Measurements from ENCODE around the gene HOTAIR.

The HOTAIR gene

GRCh38 chr12:53984901-53985691 lies 10.3 kb upstream of the HOTAIR start, which contains the start of gene HOXC10:
HOXC10 (plus strand) TSS chr12:53985146; CDS start chr12:53985260, 114 bp downstream.
- H3K9me3 Mint-ChIP-seq = no peaks in the 10 kb centered on the region
- H3K27ac Mint-ChIP-seq = peak within 1 kb of the TSS; percentile 95 to 100 (median 97)
- peaks cover 44% of the 10 kb centered on the region for H3K4me1 Mint-ChIP-seq
- peak within 1 kb of the TSS; percentile 95 to 99 (median 96) for H3K4me3 Mint-ChIP-seq
- peaks cover 100% of the 10 kb centered on the region for H3K27me3 Mint-ChIP-seq (ENCODE audit: low read depth)
- H3K36me3 Mint-ChIP-seq (ENCODE audit: low read depth) = peaks cover 15% of the 10 kb centered on the region
- peak; percentile 72 to 80 (median 76) for TF ChIP-seq CTCF (IDR thresholded peaks at IDR 0.05; ENCODE audit: unreplicated experiment in 3 of 3)

- Mint-ChIP-seq H3K27ac (peak overlapping the region; percentile 87 to 100 (median 97)), H3K4me1 (peaks cover 33% of the 10 kb centered on the region), H3K36me3 (ENCODE audit: low read depth) (peaks cover 7% of the 10 kb centered on the region), H3K27me3 (ENCODE audit: low read depth) (peaks cover 100% of the 10 kb centered on the region), H3K4me3 (peak overlapping the region; percentile 95 to 99 (median 96)), H3K9me3 (no peaks in the 10 kb centered on the region)
- no peak for TF ChIP-seq CTCF (IDR thresholded peaks at IDR 0.05; ENCODE audit: unreplicated experiment in 3 of 3)
Measured at GRCh38 chr12:53983950-53984572, 9.3 kb upstream of the HOTAIR start.

GRCh38 chr12:53983568-53983949 lies 8.8 kb upstream of the HOTAIR start:
- Mint-ChIP-seq H3K9me3 (no peaks in the 10 kb centered on the region), H3K4me1 (peaks cover 32% of the 10 kb centered on the region), H3K27me3 (ENCODE audit: low read depth) (peaks cover 100% of the 10 kb centered on the region), H3K27ac (peak overlapping the region; percentile 87 to 100 (median 97)), H3K36me3 (ENCODE audit: low read depth) (peaks cover 7% of the 10 kb centered on the region), H3K4me3 (peak overlapping the region; percentile 95 to 99 (median 96))
- no peak for TF ChIP-seq CTCF (IDR thresholded peaks at IDR 0.05; ENCODE audit: unreplicated experiment in 3 of 3)

- no peak for TF ChIP-seq CTCF (IDR thresholded peaks at IDR 0.05; ENCODE audit: unreplicated experiment in 3 of 3)
- Mint-ChIP-seq H3K36me3 (ENCODE audit: low read depth) (peaks cover 7% of the 10 kb centered on the region), H3K27ac (peak overlapping the region; percentile 87 to 100 (median 97)), H3K9me3 (no peaks in the 10 kb centered on the region), H3K4me3 (peak overlapping the region; percentile 95 to 99 (median 96)), H3K4me1 (peaks cover 27% of the 10 kb centered on the region), H3K27me3 (ENCODE audit: low read depth) (peaks cover 100% of the 10 kb centered on the region)
Measured at GRCh38 chr12:53982648-53983567, 8.2 kb upstream of the HOTAIR start.

- Mint-ChIP-seq H3K27me3 (ENCODE audit: low read depth) (peaks cover 100% of the 10 kb centered on the region), H3K36me3 (ENCODE audit: low read depth) (peaks cover 3% of the 10 kb centered on the region), H3K4me1 (peaks cover 24% of the 10 kb centered on the region), H3K9me3 (no peaks in the 10 kb centered on the region), H3K4me3 (peak overlapping the region; percentile 95 to 99 (median 96)), H3K27ac (peak overlapping the region; percentile 87 to 100 (median 97))
- no peak for TF ChIP-seq CTCF (IDR thresholded peaks at IDR 0.05; ENCODE audit: unreplicated experiment in 3 of 3)
Measured at GRCh38 chr12:53981634-53982565, 7.1 kb upstream of the HOTAIR start.
